ENCODE results near the gene SPON1.

DNA sequence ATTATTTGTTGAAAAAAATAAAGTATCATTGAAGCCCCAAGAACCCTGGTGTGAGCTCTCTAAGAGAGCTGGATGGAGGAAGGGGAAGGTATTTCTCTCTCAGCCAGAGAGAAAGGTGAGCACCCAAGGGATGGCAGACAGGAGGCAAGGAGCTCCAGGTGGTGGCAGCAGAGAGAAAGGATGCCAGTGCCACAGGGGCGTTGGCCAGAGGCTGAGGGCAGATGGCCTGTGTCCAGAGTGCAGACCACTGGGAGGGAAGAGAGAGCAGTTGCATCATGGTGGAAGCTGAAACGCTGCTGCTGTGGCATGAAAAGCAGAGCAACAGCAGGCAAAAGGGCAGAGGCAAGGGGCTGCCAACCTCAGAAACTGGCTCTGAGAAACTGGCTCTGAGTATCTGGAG lies 8.5 kb downstream of the SPON1 start:
- TF ChIP-seq, protein P1, sequence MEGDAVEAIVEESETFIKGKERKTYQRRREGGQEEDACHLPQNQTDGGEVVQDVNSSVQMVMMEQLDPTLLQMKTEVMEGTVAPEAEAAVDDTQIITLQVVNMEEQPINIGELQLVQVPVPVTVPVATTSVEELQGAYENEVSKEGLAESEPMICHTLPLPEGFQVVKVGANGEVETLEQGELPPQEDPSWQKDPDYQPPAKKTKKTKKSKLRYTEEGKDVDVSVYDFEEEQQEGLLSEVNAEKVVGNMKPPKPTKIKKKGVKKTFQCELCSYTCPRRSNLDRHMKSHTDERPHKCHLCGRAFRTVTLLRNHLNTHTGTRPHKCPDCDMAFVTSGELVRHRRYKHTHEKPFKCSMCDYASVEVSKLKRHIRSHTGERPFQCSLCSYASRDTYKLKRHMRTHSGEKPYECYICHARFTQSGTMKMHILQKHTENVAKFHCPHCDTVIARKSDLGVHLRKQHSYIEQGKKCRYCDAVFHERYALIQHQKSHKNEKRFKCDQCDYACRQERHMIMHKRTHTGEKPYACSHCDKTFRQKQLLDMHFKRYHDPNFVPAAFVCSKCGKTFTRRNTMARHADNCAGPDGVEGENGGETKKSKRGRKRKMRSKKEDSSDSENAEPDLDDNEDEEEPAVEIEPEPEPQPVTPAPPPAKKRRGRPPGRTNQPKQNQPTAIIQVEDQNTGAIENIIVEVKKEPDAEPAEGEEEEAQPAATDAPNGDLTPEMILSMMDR (IDR thresholded peaks at IDR 0.05), result peak; percentile 82
- TF ChIP-seq ZFX (IDR thresholded peaks at IDR 0.05; ENCODE audit: borderline replicate concordance), result no peak
